NCI-H146 treated with DMSO at 0.1 percent for 48 hours (cell line): ENCODE results near the gene PTPN13.
A peak's percentile ranks its signal among the peaks of the same experiment; 100 is the strongest.
"Not testable (repeated sequence)": the region's sequence is repeated elsewhere in the genome, so short reads cannot be mapped to it uniquely, and the experiment has no call there.

Experiments
- DNase-seq: peaks from one replicate; lab custom pipeline; 2025; ENCODE audit not compliant: unreplicated experiment; lab: John Stamatoyannopoulos, UW

PTPN13 gene

GRCh38 chr4:86688026-86688425 lies 93.9 kb downstream of the PTPN13 start:
- no peak for DNase-seq

DNA sequence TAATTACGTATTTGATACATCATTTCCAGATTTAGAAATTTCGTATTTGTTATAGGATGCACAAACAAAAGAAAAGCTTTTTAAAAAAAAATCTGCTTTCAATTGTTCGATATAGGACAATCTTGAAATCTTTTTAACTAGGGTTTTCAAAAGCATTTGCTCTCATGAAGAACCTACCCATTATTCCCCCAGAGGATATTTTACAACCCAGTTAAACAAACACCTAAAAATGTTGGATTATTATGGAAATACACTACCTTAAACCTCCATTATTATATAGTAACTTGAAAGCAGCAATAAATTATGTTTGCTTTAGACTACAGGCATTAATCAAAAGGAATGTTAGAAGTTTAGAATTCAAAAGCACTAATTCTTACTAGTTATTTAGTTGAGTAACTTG lies 110.5 kb downstream of the PTPN13 start:
- DNase-seq = no peak

DNA sequence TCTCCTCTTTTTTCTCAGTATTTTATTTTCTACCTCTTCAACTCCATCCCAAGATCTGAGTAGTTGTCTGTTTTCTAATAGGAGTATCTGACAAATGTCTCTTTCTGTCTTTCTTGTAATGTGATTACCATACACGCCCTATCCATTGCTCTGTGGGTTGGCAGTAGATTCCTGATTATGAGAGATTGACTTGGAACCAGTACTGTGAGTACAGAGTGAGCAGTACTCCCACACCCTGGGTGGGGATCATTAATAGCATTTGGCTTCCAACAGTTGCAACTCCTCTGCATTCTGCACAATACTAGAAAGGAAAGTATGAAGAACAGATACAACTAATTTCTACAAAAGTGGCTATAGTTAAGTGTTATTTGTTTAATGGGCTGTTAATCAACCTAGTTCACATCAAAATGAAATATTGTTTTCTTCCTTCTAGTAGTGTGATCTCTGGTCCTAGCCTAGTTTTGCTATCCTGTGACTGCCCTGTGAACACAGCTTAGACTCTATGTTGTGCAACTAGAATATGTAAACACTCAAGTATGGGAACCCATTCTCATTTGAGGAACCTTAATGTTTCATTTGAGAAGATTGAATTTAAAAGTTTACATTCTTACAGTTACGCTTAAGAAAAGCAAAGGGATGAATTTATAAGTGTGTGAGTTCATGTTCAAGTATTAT lies 112.9 kb downstream of the PTPN13 start:
- DNase-seq = no peak

DNA sequence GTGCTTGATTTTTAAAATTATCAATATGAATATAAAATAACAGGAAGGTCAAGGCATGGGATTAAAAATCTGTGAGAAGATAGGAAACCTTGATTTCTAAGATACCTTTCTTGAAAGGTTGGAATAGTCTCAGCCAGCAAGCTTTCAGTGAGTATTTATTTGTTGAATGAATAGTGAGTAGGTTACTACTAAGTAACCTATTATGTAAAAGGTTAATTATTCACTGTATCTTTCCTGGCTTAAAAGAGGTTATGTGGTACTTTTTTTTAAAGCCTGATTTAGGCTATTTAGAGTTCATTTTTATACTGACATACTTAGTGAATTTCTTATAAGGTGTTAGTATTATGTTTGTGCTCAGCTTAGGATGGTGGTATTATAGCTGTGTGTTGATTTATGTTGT lies 123.5 kb downstream of the PTPN13 start:
- no peak for DNase-seq

- DNase-seq = no peak
These were observed 124.0 kb downstream of the PTPN13 start for GRCh38 chr4:86718152-86718551.

DNA sequence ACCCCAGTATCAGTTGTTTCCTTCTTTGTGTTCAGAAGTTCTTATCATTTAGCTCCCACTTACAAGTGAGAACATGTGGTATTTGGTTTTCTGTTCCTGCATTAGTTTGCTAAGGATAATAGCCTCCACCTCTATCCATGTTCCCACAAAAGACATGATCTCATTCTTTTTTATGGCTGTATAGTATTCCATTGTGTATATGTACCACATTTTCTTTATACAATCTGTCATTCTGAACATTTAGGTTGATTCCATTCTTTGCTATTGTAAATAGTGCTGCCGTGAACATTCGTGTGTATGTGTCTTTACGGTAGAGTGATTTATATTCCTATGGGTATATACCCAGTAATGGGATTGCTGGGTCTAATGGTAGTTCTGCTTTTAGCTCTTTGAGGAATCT lies 125.0 kb downstream of the PTPN13 start:
- not testable (repeated sequence) for DNase-seq

DNA sequence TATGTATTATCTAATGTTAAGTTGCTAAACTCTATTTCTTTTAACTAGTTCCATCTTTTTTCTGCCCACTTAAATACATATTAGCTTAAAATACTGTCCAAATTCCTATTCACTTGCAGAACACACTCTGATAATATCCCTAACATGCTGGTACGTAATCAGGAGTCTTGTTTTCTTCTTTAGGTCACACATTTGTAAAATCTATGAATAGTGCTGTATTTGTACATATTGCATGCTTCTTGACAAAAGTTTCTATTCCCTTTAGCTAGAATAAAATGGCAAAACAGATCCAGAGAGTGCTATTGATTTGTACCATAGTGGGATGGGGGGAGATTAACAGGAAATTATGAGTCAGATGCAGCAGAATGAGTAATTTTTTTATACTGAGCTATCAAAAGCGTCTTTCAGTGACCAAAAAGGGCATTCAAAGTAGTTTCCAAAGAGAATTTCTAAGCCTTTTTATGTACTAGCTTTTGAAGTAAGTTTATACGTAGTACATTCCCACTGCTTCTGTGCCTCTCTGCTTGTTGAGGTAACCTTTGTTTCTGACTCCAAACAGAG lies 126.5 kb downstream of the PTPN13 start:
- no peak for DNase-seq

GRCh38 chr4:86721412-86721811 lies 127.3 kb downstream of the PTPN13 start:
- no peak for DNase-seq

- no peak for DNase-seq
These were observed 136.2 kb downstream of the PTPN13 start for GRCh38 chr4:86730310-86730709.

GRCh38 chr4:86737244-86737643 lies 143.1 kb downstream of the PTPN13 start:
- DNase-seq = no peak

- DNase-seq = no peak
These were observed 147.7 kb downstream of the PTPN13 start for GRCh38 chr4:86741846-86742245.

- DNase-seq = no peak
These were observed 150.5 kb downstream of the PTPN13 start for GRCh38 chr4:86744570-86744969.

- DNase-seq = no peak
These were observed 155.0 kb downstream of the PTPN13 start for GRCh38 chr4:86749121-86749520.

DNA sequence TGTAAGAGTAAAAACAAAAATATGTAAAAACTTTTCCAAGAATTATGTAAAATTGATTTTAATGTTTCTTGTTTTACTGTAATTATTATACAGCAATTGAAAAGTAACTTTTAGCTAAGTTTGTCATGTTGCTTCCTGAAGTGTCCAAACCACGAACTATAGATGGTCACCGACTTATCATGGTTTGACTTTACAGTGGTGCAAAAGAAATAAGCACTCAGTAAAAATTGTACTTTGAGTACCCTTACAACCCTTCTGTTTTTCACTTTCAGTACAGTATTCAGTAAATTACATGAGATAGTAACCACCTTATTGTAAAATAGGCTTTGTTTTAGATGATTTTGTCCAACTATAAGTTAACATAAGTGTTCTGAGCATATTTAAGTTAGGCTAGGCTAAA lies 161.3 kb downstream of the PTPN13 start:
- no peak for DNase-seq

DNA sequence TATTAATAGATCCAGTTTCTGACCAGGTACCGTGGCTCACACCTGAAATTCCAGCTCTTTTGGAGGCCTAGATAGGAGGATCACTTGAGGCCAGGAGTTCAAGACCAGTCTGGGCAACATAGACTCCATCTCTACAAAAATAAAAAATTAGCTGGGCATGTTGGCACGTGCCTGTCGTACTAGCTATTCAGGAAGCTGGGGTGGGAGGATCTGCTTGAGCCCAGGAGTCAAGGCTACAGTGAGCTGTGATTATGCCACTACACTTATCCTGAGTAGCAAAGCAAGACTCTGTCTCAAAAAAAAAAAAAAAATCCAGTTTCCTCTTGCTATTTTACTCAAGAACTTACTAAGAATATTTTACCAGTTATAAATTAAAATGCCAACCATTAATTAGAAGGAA lies 163.4 kb downstream of the PTPN13 start:
- no peak for DNase-seq

DNA sequence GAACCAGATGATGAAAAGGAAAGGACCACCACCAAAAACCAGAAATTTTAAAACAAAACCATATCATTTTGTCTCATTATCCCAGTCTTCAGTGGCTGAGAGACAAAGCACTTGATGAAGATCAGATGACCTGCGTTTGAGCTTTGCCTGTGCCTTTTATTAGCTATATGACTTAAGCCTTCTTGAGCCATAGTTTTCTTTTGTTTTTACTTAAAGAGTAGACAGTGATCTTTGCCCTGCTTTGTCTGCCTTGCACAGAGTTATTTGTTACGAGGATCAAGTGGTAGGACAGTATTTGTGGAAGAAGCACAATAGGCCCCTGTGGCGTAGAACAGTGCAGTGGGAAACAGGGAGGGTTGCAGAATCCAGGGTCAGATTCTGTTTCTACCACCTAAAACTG lies 165.2 kb downstream of the PTPN13 start:
- DNase-seq = no peak

DNA sequence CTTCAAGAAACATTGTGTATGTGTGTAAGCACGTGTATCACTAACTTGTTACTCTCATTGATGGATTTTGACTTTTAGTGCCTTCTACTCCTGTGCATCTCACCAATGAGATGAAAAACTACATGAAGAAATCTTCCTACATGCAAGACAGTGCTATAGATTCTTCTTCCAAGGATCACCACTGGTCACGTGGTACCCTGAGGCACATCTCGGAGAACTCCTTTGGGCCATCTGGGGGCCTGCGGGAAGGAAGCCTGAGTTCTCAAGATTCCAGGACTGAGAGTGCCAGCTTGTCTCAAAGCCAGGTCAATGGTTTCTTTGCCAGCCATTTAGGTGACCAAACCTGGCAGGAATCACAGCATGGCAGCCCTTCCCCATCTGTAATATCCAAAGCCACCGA lies 168.5 kb downstream of the PTPN13 start:
- DNase-seq = no peak

DNA sequence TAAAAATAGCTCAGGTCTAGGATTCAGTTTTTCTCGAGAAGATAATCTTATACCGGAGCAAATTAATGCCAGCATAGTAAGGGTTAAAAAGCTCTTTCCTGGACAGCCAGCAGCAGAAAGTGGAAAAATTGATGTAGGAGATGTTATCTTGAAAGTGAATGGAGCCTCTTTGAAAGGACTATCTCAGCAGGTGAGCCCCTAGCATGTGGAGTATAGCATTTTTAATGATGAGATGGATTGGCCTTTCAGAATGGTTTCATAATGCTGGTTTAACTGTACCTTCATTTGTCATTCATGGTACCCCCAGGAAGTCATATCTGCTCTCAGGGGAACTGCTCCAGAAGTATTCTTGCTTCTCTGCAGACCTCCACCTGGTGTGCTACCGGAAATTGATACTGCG lies 175.7 kb downstream of the PTPN13 start:
- DNase-seq = peak; percentile 41

DNA sequence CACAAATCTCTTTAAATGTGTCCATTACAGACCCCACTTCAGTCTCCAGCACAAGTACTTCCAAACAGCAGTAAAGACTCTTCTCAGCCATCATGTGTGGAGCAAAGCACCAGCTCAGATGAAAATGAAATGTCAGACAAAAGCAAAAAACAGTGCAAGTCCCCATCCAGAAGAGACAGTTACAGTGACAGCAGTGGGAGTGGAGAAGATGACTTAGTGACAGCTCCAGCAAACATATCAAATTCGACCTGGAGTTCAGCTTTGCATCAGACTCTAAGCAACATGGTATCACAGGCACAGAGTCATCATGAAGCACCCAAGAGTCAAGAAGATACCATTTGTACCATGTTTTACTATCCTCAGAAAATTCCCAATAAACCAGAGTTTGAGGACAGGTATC lies 177.0 kb downstream of the PTPN13 start:
- no peak for DNase-seq

DNA sequence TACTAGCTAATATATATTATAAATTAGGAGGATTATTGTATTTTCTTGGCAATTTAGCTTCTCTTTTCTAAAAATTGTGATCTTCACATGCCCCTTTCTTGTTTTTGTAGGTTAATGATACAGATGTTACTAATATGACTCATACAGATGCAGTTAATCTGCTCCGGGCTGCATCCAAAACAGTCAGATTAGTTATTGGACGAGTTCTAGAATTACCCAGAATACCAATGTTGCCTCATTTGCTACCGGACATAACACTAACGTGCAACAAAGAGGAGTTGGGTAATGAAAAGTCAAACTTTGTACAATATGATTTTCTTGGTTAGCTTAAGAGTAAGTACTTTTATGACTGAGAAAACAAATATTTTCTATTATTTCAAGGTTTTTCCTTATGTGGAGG lies 180.9 kb downstream of the PTPN13 start:
- DNase-seq = no peak

- DNase-seq = no peak
These were observed 184.1 kb downstream of the PTPN13 start for GRCh38 chr4:86778175-86778574.

DNA sequence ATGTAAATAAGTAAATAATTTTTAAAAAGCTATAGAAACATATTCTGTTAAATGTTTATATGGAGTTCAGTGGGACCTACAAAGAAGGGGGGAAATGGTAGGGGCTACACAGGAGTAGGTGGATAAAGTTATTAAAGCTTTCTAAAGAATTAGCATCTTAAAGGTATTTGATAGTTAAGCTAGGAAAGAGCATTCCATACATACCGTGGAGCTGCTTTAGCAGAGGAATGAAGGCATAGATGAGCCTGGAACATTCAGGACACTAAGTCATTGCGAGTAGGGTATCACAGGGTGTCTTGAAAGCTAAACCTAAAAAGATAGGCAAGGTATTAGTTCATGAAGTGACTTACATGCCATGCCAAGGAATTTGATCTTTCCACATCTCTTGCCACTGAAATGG lies 194.7 kb downstream of the PTPN13 start:
- no peak for DNase-seq

DNA sequence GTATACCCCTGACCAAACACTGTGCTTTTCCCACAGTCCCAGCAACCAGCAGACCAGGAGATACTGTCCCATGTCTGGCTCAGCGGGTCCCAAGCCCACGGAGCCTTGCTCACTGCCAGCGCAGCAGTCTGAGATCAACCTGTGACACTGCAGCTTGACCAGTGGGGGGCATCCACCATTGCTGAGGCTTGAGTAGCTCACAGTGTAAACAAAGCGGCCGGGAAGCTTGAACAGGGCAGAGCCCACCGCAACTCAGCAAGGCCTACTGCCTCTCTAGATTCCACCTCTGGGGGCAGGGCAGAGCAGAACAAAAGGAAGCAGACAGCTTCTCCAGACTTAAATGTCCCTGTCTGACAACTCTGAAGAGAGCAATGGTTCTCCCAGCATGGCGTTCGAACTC lies 197.0 kb downstream of the PTPN13 start:
- no peak for DNase-seq
